Psoas muscle (tissue), 8 donors: Measurements from ENCODE around the gene STARD3. TPM values are rescaled to one million over a fixed set of nuclear protein-coding genes. Genes with fewer than 3 reads are reported as not detected.

Experiments
- ATAC-seq, 4 donors: fragments of 200-7000 bp; cut with Tn5 transposase; one replicate each; pipeline ENCODE4 v1.9.1; 2020; ENCODE audit warnings: moderate library complexity in 3 of 4, mild to moderate bottlenecking in 2 of 4
- DNase-seq, 2 donors: peaks; one replicate each; pipeline ENCODE4 v3.0.0-alpha.2; 2020
- H3K27ac ChIP-seq: fragments of 200-600 bp; one replicate; pipeline ENCODE4 v1.8.0; 2022
- H3K27me3 ChIP-seq, 3 donors: fragments of 200-600 bp in 1 of 3; one replicate each; pipeline versions ENCODE4 v1.6.1 to v1.8.0; 2013 to 2022; ENCODE audit warnings: low read length in 2 of 3, mild to moderate bottlenecking in 2 of 3, moderate library complexity in 1 of 3; ENCODE audit not compliant: insufficient read depth in 3 of 3
- H3K36me3 ChIP-seq, 2 donors: fragments of 200-600 bp in 1 of 2; one replicate each; pipeline versions ENCODE4 v1.6.1 to v1.8.0; 2013 to 2022; ENCODE audit warnings: low read depth in 1 of 2, mild to moderate bottlenecking in 1 of 2, moderate library complexity in 1 of 2; ENCODE audit not compliant: insufficient read depth in 1 of 2
- H3K4me1 ChIP-seq: fragments of 200-600 bp; one replicate; pipeline ENCODE4 v1.8.0; 2022
- H3K4me3 ChIP-seq: fragments of 200-600 bp; one replicate; pipeline ENCODE4 v1.8.0; 2022; ENCODE audit warnings: mild to moderate bottlenecking
- H3K9me3 ChIP-seq: fragments of 200-600 bp; one replicate; pipeline ENCODE4 v1.8.0; 2022
- whole genome bisulfite sequencing, 3 donors: extraction: QIAGEN DNeasy Blood & Tissue Kit; methylation state at CpG; one replicate each; pipeline versions ENCODE4 v1.1.6 to v1.1.7; 2013; 5-methylcytosine and 5-hydroxymethylcytosine counted together
- intact Hi-C, 2 donors: fragments of 100-400 bp; cut with DNase I; formaldehyde crosslinking; loops; one replicate each; pipeline versions ENCODE4 v1.11.0 to v1.14.2; 2022
- polyA plus RNA-seq, 3 donors: library from polyadenylated mRNA; stranded (reverse); fragments of 200-250 nt; gene quantifications; one replicate each; pipeline ENCODE4 v1.2.3, GENCODE V29; 2013
- total RNA-seq, 4 donors: library from RNA; stranded (reverse); fragmentation: NEBNext Ultra II Directional in 2 of 4; extraction: Animal tissue kit (Norgen Biotek cat#: 25700) in 2 of 4; gene quantifications; one replicate each; pipeline versions ENCODE4 v1.2.1 to v1.2.4, GENCODE V29; 2021 to 2023
- TF ChIP-seq, protein P1 (sequence below): fragments of 200-600 bp; IDR thresholded peaks from one replicate; pipeline ENCODE4 v1.8.0; 2022; ENCODE audit warnings: antibody characterized with exemption
- donor health status: healthy with polysubstance abuse.
- donor health status: DM: no; HTN: no; CAD: no; lungs with moderate emphysema.
- donor health status: Bipolar disorder and iron deficiency.
- donor health status: healthy.
- donor health status: DM: yes; HTN: yes; CAD: no.
- donor health status: DM: no; HTN: no; CAD: no.
- donor health status: DM: no; HTN: no; CAD: no.
- donor health status: DM: yes; HTN: yes; CAD: no.

Gene STARD3
- total and polyA plus RNA-seq, 7 donors, result 22.5 to 62.8 (median 32.6) TPM

DNA sequence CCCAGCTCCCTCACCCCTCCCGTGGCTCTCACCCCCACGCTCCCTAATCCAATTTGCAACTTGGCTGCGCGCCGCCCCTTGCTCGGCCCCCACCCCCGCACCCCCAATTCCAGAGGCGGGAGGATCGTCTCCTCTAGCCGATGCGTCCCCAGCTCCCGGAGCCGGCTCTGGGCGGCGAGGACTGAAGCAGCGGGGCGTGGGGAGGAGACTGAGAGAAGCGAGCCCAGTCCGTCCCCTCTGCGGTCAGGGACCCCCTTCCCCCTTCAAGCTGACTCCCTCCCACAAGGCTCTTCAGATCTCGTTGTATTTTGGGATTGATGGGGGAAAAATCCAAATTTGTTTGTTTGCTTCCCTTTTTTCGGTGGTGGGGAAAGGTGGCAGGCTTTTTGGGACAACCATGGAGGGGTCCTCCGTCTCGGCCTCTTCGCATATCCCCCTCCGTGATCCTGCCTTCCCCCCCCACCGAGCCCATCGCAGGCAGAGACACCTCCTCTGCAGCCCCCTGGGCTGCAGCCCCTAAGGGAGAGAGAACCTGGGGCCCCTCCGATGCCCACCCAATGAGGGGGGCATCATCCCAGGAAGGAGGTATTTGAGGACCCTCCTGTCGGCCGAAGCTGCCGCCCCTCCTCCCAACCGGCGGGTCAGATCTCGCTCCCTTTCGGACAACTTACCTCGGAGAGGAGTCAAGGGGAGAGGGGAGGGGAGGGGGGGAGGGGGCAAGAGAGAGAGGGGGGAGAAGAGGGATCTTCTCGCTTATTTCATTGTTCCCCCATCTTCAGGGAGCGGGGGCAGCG, 29.7 kb upstream of the STARD3 start:
- 1 to 3% (median 1%) methylated on average over 32 to 40 of the region's 40 CpGs for WGBS, 3 donors
- peaks cover 27% of the 10 kb centered on the region for H3K4me1 ChIP-seq
- ATAC-seq, result peak in 1 of 4 donors; percentile 18
- H3K27me3 ChIP-seq, result peaks cover 0 to 76% (median 47%) of the 10 kb centered on the region in 3 donors
- intact Hi-C loops, result no loop called here
- no peak for DNase-seq
- H3K27ac ChIP-seq, result no peak overlapping the region
- H3K9me3 ChIP-seq, result no peaks in the 10 kb centered on the region
- TF ChIP-seq, protein P1, sequence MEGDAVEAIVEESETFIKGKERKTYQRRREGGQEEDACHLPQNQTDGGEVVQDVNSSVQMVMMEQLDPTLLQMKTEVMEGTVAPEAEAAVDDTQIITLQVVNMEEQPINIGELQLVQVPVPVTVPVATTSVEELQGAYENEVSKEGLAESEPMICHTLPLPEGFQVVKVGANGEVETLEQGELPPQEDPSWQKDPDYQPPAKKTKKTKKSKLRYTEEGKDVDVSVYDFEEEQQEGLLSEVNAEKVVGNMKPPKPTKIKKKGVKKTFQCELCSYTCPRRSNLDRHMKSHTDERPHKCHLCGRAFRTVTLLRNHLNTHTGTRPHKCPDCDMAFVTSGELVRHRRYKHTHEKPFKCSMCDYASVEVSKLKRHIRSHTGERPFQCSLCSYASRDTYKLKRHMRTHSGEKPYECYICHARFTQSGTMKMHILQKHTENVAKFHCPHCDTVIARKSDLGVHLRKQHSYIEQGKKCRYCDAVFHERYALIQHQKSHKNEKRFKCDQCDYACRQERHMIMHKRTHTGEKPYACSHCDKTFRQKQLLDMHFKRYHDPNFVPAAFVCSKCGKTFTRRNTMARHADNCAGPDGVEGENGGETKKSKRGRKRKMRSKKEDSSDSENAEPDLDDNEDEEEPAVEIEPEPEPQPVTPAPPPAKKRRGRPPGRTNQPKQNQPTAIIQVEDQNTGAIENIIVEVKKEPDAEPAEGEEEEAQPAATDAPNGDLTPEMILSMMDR, result no peak
- peak overlapping the region; percentile 43 for H3K4me3 ChIP-seq
- no peaks in the 10 kb centered on the region for H3K36me3 ChIP-seq

DNA sequence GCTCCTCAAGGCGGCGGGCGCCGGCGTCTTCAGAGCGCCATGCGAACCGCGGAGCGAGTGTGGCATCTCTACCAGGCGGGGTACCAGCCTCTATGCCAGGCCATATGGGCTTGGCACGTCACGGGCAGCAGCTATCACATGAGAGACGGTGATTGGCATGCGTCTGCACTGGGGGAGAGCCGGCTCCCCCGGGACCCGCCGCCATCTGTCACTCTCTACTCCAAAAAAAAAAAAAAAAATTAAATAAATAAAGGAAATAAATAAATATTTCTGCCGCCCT, 29.2 kb upstream of the STARD3 start, which contains the start of gene NEUROD2:
TSS of gene NEUROD2 (minus strand) at position 70 of the 280 bp plus-strand sequence. CDS start 1,321 bp downstream, outside the sequence.
- ATAC-seq (no peak), DNase-seq (no peak)
- Histone ChIP-seq H3K4me1 (peaks cover 27% of the 10 kb centered on the region), H3K27ac (no peak within 1 kb of the TSS), H3K9me3 (no peaks in the 10 kb centered on the region), H3K27me3 (peaks cover 0 to 73% (median 50%) of the 10 kb centered on the region in 3 donors), H3K4me3 (peak within 1 kb of the TSS; percentile 43), H3K36me3 (no peaks in the 10 kb centered on the region)
- 1 to 4% (median 2%) methylated on average over 20 of the region's 20 CpGs for WGBS, 3 donors
- intact Hi-C loops, result no loop called here
- TF ChIP-seq, protein P1, result no peak

DNA sequence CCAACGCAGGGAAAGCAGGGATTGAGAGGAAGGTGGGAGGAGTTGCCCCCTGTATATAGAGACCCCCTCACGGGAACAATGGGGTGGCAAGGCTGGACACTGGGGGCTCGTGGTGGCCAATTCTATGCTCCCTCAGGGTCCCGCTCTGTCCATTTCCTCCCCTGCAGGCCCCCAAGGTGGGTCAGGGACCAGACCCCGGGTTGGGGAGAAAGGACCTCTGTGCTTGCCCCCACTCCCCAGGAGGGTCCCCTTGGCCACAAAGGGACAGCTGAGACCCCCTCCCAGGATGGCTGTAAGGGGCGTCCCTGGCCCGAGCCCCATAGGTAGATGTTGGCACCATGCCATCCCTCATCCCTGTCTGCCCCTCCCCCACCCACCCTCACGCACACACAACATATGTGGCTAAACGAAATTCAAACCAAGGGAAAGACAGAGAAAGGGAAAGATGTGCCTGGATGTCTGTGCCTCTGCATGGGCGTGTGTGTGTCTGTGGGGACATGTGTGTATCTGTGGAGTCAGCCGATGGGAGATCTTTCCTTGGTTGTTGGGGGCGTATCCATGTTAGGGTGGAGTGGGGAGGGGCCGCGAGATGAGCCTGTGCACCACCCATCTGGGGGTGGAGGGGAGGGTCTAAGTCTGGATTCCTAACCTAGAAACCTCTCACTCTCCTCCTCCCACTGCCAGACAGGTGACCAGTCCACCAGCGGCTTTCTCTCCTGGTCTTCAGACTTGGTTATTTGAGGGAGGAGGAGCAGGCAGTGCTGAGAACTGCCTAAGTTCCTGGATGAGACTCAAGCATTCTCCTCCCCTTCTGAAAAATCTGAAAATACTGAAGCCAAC, 28.6 kb upstream of the STARD3 start:
- no peak for ATAC-seq

DNA sequence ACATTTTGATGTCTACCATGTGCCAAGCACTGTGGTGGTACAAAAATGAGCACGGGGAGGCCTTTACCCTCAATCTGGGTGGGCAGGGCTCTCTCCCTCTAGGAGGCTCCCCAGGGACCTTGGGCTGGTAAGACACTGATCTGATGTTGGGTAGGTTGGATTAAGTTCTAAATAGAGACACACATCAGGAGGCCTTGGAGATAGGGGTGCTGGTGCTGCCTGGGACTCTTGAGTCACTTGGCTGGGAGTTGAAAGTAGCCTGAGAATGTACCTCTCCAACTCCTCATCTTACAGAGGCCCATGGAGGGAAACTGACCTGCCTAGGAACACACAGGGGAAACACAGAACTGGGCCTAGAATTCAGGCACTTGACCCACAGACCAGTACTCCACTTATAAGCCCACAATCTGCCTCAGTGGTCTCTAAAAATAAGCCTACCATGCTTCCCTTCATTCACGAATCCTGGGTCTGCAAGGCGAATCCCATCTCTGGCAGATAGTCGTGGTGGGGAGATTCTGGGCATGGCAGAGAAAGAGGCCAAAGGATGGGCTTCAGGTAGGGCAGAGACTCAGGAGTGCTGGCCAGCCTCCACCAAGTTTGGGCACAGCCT, 27.4 kb upstream of the STARD3 start:
- 82 to 87% (median 82%) methylated on average over 4 of the region's 4 CpGs for WGBS, 3 donors
- Histone ChIP-seq H3K4me1 (peaks cover 27% of the 10 kb centered on the region), H3K27ac (no peak overlapping the region), H3K36me3 (no peaks in the 10 kb centered on the region), H3K27me3 (peaks cover 0 to 66% (median 39%) of the 10 kb centered on the region in 3 donors), H3K4me3 (no peak overlapping the region), H3K9me3 (no peaks in the 10 kb centered on the region)
- DNase-seq (no peak), ATAC-seq (no peak)
- intact Hi-C loops, result no loop called here
- TF ChIP-seq, protein P1, result no peak

More for the DNA sequence above, 28.6 kb upstream of the STARD3 start:
- H3K27ac ChIP-seq, result no peak overlapping the region
- intact Hi-C loops, result no loop called here
- no peaks in the 10 kb centered on the region for H3K9me3 ChIP-seq
- H3K27me3 ChIP-seq, result peaks cover 0 to 70% (median 46%) of the 10 kb centered on the region in 3 donors
- no peak overlapping the region for H3K4me3 ChIP-seq
- WGBS, 3 donors, result 12 to 21% (median 17%) methylated on average over 14 to 15 of the region's 15 CpGs
- peaks cover 27% of the 10 kb centered on the region for H3K4me1 ChIP-seq
- no peaks in the 10 kb centered on the region for H3K36me3 ChIP-seq
- no peak for DNase-seq
- TF ChIP-seq, protein P1, result no peak
